ENCODE measurements around the gene TBRG1. TPM values are rescaled to one million over a fixed set of nuclear protein-coding genes. Genes with fewer than 3 reads are reported as not detected.

Gene TBRG1
- total RNA-seq, 1 donor from 2014 or later: 18.2 TPM

DNA sequence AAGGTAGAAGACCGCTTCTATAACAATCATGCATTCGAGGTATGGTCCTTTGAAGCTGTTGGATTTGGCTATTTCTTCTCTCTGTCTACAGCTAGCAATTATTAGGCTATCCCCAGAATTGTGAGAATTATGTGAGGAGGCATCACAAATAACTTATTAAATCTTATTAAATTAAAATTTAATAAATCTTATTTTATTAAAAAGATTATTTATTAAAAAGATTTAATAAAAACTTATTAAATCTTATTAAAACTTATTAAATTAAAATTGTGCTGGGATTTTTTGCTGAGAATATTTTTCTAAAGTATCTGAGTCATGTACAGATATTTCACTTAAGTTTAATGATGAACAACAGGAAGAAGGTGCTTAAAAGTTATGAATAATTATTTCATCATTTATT lies 58.8 kb downstream of the TBRG1 start:
- DNase-seq (no peak), ATAC-seq (ENCODE audit: poor library complexity) (no peak)
- intact Hi-C loops (cut with DNase I): no loop called here

DNA sequence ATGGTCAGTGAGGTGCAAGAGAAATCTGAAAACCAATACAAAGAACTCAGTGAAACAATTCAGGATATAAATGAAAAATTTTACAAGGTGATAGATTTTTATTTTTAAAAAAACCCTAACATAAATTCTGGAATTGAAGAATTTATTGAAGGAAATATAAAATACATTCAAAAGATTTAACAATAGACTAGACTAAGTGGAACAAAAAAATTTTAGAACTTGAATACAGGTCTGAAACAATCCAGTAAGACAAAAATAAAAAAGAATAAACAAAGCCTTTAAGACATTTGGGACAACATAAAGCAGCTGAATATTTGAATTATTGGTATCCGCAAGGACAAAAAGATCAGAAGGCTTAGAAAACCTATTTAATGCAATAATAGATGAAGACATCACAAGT lies 59.8 kb downstream of the TBRG1 start:
- intact Hi-C loops (cut with DNase I): no loop called here
- DNase-seq: no peak
- no peak for ATAC-seq (ENCODE audit: poor library complexity)

Other genes starting within 250 kb of the TBRG1 start
- gene OR8B2, start 238.4 kb upstream of the TBRG1 start, total RNA-seq: not detected
- gene OR8B3, start 223.8 kb upstream of the TBRG1 start, total RNA-seq: not detected
- not detected for gene OR8B4, start 198.0 kb upstream of the TBRG1 start, total RNA-seq
- gene OR8B8, start 177.2 kb upstream of the TBRG1 start, total RNA-seq: not detected
- gene OR8B12, start 79.2 kb upstream of the TBRG1 start, total RNA-seq: not detected
- not detected for gene OR8A1, start 52.9 kb upstream of the TBRG1 start, total RNA-seq
- not detected for gene PANX3, start 11.4 kb upstream of the TBRG1 start, total RNA-seq
- gene SIAE, start 50.9 kb downstream of the TBRG1 start, total RNA-seq: 83.4 TPM
- gene SPA17, start 51.0 kb downstream of the TBRG1 start, total RNA-seq: 2.7 TPM
- gene NRGN, start 117.1 kb downstream of the TBRG1 start, total RNA-seq: 3.6 TPM
- gene VSIG2, start 129.4 kb downstream of the TBRG1 start, total RNA-seq: 1.2 TPM
- 39.0 TPM for gene ESAM, start 139.4 kb downstream of the TBRG1 start, total RNA-seq
- 4.0 TPM for gene MSANTD2, start 177.5 kb downstream of the TBRG1 start, total RNA-seq
- 3.0 TPM for gene ROBO3, start 242.6 kb downstream of the TBRG1 start, total RNA-seq